Activated effector memory CD4-positive, alpha-beta T cell treated with Interleukin-2 at 50 U/mL for 16 hours (primary cell): ENCODE data around the gene ZFR2.

ENCODE experiments used
- DNase-seq: peaks from one replicate; pipeline ENCODE4 v3.0.0-alpha.2; 2020

Gene ZFR2

DNA sequence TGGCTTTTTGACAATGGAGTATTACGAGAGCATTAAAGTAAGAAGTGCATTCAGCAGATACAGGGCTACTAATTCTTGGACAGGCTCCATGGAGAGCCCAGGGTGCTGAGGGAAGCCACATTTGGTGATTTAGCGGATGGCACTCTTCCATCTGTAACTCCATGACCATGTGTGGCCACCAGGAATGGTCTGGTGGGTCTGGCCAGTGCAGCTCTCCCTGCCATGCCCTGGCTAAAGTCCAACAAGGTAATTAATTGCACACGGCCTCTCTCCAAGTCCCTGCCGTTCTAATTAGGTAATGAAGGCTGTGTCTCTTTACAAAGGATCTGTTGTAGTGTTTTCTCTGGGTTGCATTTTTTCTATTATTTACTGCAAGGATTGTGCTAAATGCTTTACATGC lies 4.3 kb upstream of the ZFR2 start:
- DNase-seq = no peak

DNA sequence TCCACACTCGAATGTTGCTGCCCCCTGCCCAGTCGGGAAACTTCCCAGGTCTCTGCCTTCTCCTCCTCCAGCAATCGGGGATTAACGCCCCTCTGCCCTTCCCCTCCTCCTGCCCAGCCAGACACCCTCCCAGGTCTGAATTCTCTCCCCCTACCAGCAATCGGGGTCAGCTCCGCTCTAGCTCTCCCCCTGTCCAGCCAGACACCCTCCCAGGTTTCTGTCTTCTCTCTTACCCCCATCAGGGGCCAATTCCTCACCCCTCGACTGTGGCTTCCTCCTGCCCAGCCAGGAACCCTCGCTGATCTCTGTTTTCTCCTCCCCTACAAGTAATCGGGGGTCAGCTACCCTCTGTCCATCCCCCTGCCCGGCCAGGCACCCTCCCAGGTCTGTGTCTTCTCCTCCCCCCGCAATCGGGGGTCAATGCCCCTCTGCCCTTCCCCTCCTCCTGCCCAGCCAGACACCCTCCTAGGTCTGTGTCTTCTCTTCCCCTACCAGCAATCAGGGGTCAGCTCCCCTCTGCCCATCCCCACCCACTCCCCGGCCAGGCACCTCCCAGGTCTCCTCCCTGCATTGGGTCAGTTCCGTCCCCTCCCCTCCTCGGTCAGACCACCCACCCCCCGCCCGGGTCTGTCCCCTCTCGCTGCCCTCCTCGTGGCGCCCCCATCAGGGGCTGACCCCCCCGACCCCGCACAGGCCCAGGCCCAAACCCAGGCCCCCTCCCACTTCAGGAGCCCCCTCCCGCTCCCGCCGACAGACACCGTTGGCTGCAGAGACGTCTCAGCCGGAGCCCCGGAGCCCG lies 668 bp downstream of the ZFR2 start:
- no peak for DNase-seq

DNA sequence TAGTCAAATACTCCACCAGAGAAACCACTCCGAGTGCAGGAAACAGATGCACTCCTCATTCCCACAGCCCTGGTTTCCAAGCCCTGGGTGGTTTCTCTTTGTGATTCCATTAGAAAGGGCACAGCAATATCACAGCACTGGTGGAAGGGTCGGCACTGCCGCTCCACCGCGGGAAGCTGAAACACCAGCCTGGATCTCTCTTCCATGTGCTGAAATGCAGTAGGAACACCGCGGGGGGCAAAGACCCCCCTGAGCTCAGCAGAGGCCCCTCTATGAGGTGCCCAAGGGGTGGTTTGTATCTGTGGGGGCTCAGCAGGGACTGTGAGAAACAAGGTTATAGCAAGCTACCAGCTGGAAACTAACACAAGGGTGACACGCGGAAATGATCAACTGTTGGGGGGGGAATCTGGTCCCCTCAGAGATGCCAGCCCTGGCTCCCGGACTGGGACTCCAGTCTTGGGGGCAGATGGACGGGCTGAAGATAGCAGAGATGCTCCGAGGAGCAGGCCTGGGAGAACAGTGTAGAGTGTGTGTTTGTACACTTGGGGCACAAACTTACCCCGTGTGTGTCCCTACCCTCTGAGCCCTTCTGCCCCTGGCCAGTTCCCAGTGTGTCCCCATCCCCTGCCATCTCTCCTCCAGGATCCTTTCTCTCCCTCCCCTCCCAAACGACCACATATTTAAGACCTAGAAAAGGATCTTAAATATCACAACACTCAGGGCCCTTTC lies 1.8 kb downstream of the ZFR2 start:
- DNase-seq = no peak

DNA sequence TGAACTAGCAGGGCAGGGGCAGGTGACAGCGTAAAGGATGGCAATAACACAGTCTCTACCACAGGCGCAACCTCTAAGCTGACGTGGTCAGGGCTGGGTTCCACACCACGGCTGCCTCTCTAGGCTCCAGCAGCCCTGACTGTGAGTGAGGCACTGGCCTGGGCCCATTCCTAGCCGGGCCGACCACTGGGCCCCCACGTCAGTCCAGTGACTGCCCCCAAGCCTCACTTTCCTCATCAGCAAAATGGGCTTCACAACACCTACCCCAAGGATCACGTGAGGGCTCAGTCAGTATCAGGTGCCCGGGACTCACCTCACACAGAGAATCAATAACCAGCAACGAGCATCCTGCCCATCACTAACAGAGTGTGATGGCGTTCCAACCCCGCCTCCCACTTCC lies 5.2 kb downstream of the ZFR2 start:
- no peak for DNase-seq

DNA sequence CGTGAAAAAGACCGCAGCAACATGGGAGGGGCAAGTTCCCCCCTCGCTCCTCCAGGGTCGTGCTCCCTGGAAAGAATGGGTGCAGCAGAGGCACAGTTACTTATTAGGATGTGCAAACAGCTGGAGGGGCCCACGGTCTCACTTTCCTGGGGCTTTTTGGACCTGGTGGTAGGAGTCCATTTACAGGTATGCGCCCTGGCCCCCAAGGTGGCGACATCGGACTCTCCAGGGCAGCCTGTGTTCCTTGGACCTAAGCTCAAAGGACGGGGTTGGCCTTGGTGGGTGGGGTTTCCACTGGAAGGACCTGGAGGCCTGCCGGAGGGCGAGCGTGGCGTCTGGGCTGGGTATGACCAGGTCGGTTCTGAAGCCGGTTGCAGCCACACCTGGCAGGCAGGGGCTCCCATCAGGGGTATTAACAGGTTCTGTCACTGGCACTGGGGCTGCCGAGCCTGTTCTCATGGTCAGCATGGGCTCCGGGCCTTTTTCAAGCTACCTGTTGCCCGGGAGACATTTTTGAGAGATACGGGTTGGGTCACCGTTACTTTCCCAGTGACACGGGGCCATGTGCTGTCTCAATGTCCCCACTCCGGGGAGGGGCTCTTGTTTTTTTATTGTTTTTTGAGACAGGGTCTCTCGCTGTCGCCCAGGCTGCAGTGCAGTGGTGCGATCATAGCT lies 5.9 kb downstream of the ZFR2 start:
- no peak for DNase-seq

DNA sequence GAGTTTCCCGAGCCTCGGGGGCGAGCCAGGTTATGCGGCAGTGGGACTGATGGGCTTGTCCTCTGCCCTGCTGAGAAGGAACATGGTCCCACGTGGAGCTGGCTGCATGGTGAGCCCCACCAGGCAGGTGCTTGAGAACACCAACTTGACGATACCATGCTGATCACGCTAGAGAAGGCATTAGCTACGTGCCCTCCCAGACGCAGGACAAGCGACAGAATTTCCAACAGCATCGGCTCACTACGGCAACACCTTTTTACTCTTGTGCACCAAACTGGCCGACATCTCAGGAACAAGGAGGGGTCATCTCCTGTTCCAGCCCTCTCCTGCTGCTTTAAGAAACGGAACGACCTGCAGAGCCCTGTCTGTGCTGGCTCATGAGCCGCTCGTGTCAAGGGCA lies 8.3 kb downstream of the ZFR2 start:
- DNase-seq = no peak

DNA sequence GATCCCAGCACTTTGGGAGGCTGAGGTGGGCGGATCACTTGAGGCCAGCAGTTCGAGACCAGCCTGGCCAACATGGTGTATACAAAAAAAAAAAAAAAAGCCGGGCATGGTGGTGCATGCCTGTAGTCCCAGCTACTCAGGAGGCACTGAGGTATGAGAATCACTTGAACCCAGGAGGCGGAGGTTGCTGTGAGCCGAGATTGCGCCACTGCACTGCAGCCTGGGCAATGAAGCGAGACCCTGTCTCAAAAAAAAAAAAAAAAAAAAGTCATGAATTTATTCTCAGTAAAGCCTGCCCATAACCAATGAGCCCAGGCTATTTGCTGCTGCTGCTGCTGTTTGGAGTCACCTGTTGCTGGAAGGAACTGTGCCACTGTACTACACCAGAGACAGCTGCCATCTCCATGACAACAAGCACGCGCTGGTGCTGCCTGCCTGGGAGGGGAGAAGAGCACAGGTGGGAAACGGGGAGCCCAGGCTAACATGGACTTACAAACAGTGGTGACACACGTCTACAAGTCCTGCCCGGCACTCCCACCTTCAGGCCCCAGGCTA lies 11.3 kb downstream of the ZFR2 start:
- DNase-seq = no peak

DNA sequence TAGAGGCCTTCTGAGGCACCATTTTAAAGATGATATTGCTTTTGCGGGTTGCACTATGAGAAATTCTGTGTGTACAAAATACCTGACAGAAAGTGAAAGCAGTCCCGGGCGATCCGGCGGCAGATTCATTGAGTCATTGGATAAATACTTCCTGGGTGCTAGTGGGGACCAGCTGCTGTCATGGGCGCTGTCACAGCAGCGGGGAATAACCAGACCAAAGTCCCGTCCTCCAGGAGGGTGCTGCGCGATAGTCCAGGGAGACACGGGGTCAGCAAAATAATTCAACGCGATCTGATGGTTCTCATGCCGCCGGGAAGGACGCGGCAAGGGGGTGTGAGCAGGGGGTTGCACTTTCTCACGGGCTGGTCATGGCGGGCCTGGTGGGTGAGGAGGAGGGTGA lies 13.5 kb downstream of the ZFR2 start:
- no peak for DNase-seq

DNA sequence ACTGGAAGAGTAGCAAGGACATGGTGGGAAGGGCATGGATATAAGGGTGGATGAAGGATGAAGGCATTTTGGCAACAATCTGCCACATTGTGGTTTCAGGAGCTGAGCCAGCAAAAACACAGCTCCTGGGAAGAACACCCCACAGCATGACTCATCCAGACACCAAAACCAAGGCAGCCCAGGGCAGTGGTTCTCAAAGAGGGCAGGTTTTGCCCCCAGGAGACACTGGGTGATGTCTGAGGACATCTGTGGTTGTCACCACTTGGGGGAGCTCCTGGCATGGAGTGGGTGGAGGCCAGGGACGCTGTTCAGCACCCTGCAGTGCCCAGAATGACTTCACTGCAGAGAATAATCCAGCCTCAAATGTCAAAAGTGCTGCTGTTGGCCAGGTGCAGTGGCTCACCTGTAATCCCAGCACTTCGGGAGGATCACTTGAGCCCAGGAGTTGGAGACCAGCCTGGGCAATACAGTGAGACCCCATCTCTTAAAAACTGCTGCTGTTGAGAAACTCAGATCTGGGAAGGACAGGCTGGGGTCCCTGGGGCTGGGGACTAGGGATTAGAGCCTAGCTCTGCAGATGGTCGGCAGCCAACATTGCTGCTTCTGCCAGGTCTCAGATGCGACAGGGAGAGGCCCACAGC lies 16.1 kb downstream of the ZFR2 start:
- DNase-seq = peak; percentile 14

DNA sequence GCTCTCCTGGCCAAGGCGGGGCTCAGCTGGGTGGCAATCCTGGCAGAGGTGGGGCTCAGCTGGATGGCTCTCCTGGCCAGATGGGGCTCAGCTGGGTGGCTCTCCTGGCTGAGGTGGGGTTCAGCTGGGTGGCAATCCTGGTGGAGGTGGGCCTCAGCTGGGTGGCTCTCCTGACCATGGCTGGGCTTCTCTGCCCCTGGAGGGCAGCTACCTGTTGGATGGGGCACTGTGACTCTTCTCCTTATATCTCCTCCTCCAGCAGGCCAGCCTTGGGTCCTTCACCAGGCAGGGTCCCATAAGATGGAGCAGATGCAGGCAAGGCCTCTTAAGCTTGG lies 16.7 kb downstream of the ZFR2 start:
- DNase-seq = no peak

DNA sequence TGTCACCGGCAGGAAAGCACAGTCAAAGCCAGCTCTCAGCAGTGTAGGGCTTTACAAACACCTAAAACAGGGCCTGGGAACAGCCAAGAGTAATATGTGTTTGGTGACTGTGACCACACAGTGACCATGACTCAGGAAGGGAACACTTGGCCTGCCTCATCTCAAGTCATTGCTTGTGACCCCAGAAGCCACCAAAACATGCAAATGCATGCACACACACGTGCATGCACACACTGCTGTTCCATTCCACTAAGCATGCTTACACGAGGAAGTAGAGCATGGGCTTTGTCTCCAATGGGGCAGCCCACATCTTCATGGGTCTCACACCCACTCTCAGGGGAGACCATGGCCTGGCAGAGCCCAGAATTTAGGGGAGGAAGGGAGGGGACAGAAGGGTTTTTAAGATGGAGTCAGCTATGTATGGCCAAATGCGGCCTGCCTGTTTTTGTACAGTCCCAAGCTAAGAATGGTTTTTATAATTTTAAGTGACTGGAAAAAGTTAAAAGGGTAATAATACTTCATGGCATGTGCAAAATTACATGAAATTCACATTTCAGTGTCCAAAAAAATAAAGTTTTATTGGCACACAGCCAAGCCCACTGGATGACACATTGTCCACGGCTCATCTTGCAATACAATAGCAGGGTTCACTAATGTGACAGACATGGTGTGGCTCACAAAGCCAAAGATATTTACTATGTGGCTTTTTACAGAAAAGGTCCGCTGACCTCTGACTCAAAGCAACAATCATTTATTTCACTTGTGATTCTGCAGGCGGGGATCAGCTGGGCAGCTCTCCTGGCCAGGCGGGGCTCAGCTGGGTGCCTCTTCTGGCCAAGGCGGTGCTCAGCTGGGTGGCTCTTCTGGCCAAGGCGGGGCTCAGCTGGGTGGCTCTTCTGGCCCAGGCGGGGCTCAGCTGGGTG lies 17.3 kb downstream of the ZFR2 start:
- no peak for DNase-seq

DNA sequence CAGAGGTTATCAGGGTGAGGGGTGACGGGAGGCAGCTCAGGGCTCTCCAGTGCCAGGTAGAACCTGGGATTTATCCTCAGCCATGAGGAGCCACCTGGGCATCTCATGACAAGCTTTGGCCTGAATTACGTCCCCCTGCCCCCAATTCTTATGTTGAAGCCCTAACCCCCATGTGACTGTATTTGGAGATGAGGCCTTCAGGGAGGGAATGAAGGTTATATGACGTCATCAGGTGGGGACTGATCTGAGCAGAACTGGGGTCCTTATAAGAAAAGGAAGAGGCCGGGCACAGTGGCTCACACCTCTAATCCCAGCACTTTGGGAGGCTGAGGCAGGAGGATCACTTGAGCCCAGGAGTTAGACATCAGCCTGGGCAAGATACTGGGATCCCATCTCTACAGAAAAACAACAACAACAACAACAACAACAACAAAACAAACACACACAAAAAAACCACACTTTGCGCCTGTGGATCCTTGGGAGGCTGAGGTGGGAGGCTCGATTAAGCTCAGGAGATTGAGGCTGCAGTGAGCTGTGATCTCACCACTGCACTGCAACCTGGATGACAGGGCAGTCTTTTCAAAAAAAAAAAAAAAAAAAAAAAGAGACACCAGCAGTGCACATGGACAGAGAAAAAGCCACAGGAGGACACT lies 18.4 kb downstream of the ZFR2 start:
- no peak for DNase-seq

DNA sequence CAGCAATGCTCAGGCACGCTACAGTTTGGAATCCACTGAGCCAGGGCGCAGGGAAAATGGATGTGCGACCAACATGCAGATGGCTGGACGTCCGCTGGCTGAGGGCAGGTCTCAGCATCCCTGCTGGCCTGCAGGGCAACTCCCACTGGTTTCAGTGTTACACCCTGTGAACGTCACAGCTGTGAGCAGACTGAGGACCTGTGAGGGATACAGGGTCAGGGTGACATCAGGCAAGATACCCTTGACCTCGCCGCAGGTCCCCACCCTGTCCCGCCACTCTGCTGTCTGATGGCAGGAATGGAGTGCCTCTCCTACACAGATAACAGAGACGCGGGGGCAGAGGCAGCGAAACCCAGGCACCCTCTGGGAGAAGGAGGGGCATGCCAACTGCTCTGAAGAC lies 19.1 kb downstream of the ZFR2 start:
- DNase-seq = no peak

DNA sequence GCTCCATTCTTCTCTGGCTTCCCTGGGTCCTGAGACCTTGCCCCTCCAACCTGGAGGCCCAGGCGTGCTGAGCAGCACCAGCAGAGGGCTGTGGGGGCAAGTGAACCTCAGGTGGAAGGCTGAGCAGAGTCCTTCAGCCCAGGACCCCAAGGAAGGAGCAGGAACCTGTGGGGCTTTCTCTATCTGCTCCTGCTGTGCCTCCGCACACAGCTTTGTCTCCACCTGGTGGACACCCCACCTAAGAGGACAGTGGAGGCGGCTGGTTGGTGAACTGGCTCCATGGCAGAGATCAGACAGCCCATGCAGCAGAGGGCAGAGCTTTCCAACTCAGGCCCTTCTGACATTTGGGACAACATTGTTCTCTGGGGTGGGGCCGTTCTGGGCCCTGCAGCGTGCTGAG lies 19.7 kb downstream of the ZFR2 start:
- no peak for DNase-seq

DNA sequence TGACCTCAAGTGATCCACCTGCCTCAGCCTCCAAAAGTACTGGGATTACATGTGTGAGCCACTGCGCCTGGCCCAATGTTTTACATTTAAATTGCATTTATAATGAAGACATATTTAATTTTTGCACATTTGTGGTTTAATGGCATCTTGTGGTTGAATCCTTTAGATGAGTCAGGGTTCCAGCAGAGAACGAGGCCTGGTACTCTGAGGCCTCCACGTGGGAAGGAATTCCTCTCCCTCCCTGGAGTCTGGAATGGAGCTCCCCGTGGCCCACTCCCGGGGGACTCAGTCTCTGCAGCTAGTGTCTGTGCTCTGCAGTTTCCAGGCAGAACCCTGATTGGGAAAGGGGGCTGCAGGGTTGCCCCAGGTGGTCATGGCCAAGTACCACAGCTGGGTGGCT lies 24.2 kb downstream of the ZFR2 start:
- DNase-seq = no peak

DNA sequence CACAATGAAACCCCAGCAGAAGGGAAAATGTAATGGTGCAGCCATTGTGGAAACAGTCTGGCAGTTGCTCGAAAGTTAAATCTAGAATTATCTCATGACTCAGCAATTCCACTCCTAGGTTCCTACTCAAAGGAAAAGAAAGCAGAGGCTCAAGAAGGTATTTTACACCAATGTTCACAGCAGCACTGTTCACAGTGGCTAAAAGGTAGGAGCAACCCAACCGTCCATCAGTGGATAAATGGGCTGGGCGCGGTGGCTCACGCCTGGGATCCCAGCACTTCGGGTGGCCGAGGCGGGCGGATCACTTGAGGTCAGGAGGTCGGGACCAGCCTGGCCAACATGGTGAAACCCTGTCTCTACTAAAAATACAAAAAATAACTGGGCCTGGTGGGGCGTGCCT lies 25.9 kb downstream of the ZFR2 start:
- DNase-seq = no peak

DNA sequence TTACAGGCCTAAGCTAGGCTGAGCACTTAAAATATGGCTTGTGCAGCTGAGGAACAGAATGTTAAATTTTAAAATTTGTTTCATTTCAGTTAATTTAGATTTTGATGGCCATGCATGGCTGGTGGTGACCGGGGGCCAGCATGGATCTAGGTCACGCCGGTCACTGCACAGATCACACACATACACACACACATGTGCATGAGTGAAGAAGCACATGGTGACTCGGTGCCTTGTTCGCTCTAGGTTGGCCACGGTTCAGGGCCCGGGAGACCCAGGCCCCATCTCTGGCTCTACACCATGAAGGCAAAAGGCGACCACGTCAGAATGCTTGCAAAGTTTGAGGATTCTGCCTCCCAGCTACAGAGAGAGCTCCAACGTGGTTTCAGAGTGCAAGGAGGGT lies 28.0 kb downstream of the ZFR2 start:
- no peak for DNase-seq

DNA sequence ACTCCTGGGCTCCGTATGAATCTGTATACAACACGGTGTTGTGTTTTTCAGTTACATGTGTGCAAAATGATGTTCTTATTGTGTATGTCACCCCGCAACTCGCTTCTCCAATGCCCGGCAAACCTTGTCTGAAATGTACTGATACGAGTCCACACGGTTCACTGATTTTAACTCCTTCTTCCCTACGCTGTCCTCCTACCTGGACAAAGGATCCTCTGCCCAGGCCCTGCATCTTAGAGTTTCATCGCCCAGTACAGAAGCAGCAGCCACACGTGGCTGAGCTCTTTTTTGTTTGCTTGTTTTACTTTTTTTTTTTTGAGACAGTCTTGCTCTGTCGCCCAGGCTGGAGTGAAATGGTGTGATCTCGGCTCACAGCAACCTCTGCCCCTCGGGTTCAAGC lies 28.9 kb downstream of the ZFR2 start:
- no peak for DNase-seq

DNA sequence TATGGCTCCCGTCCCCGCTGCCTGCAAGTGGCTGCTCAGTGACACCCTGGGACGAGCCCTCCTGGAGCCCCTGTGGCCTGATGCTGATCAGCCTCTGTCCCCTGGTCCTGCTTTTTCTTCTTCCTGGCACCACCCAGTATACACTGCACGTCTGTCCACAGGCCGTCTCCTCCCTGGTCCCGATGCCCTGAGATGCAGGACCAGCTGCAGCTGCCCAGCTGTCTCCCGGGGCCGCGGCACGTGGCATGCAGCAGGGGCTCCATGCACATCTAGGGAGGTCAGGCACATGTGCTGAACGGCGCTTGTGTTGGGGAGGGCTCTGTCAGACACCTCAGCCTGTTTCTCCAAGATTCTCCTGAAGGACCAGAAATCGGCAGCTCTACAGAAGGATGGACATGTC lies 30.2 kb downstream of the ZFR2 start:
- no peak for DNase-seq

DNA sequence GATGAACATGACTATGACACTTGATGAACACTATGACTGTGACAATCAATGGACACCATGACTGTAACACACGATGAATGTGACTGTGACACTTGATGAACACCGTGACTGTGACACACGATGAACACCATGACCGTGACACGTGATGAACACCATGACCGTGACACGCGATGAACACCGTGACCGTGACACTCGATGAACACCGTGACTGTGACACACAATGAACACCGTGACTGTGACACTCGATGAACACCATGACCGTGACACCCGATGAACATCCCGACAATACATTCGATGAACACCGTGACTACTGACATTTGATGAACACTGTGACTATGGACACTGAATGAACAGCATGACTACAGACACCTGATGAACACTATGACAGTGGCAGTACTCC lies 30.9 kb downstream of the ZFR2 start:
- no peak for DNase-seq

DNA sequence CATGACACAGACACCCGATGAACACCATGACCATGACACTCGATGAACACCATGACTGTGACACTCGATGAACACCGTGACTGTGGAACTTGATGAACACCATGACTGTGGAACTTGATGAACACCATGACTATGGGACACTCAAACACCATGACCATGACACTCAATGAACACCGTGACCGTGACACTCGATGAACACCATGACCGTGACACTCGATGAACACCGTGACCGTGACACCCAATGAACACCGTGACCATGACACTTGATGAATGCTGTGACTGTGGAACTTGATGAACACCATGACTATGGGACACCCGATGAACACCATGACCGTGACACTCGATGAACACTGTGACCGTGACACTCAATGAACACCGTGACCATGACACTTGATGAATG lies 31.5 kb downstream of the ZFR2 start:
- DNase-seq = no peak

DNA sequence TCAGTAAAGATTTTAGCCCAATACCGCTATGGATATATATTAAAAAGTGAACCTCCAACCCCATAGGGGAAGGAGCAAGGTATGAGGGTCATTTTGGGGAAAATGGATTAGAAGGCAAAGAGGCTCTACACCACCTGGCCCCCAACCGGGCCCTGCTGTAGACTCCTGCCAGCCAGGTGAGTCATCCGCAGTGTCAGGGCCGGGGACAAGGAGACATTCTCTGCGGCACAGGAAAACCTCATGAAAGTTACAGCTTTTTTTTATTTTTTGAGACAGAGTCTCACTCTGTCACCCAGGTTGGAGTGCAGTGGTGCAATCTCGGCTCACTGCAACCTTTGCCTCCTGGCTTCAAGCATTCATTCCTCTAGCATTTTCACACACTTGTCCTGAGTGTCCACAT lies 32.0 kb downstream of the ZFR2 start:
- no peak for DNase-seq
